Gastroesophageal sphincter (tissue), 3 donors: ENCODE data around the gene B9D2.

Experiments
- CTCF ChIP-seq, 4 experiments: fragments of 200-600 bp in 2 of 4; fragments of 450-650 bp in 2 of 4; sonication (generic) in 1 of 4; IDR thresholded peaks; one replicate each; pipeline ENCODE4 v1.5.1; 2017 to 2019; ENCODE audit warnings: antibody characterized with exemption in 4 of 4, mild to moderate bottlenecking in 2 of 4, moderate library complexity in 2 of 4
- EP300 ChIP-seq: sonication (generic); formaldehyde crosslinking; IDR thresholded peaks from one replicate; pipeline ENCODE4 v1.6.1; 2017; ENCODE audit warnings: antibody characterized with exemption, mild to moderate bottlenecking
- POLR2AphosphoS5 ChIP-seq: sonication (generic); formaldehyde crosslinking; IDR thresholded peaks from one replicate; pipeline ENCODE4 v1.6.1; 2017; ENCODE audit warnings: antibody characterized with exemption

GRCh38 chr19:41399091-41399490, 35.1 kb upstream of the B9D2 start:
- no peak for TF ChIP-seq CTCF (IDR thresholded peaks at IDR 0.05)
- no peak for TF ChIP-seq POLR2AphosphoS5
- TF ChIP-seq EP300 = no peak
